SK-N-MC (cell line): ENCODE results near the gene NPR2.

Source experiments
- EZH2 ChIP-seq: fragments of 200-600 bp; sonication (generic); IDR thresholded peaks from one replicate; pipeline ENCODE4 v1.6.1; 2017; ENCODE audit warnings: antibody characterized with exemption
- POLR2AphosphoS5 ChIP-seq: IDR thresholded peaks from 2 replicates; pipeline ENCODE4 v1.6.1; 2012; ENCODE audit warnings: mild to moderate bottlenecking, low read depth, low read length, borderline replicate concordance

DNA sequence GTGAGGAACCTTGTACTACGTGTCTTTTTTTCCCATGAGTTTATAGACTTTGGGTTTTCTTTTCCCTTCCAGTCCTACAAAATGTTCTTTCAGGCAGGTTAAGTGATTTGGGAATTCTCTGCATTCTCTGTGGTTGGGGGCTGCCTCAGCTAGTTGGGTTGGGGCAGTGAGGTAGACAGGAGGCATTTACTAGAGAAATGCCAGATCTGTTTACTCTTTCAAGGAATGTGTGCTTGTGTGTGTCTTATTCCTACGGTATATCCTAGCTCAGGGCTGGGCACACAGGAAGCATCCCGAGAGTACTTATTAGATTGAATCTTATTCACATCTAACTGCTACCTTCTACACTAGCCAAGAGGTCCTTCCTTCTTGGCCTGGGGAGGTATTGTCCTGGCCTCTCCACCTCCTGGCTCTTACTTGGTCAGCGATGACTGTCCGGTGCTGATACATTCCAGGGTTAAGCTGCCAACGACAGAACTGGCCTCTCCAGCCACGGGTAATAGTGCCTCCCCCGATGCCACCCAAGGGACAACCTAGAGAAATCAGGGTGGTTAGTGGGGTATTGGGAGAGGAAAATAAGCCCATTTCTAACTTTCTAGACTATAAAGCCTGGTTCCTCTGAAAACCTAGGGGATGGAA is 47.4 kb upstream of the NPR2 start:
- TF ChIP-seq EZH2 (no peak), POLR2AphosphoS5 (no peak)
